WERI-Rb-1 (cell line): Measurements from ENCODE around the gene CPA4.

Source experiments
- DNase-seq: peaks from one replicate; pipeline ENCODE4 v3.0.0-alpha.2; 2020
- H3K27ac ChIP-seq: fragments of 250-450 bp; sonication (Bioruptor Pico); 2 replicates; pipeline ENCODE4 v1.5.1; 2020; ENCODE audit warnings: mild to moderate bottlenecking, moderate library complexity
- H3K27me3 ChIP-seq: fragments of 250-450 bp; sonication (Bioruptor Pico); 2 replicates; pipeline ENCODE4 v1.5.1; 2021; ENCODE audit warnings: mild to moderate bottlenecking, low read depth, moderate library complexity; ENCODE audit not compliant: insufficient read depth, severe bottlenecking
- H3K36me3 ChIP-seq: fragments of 250-450 bp; sonication (Bioruptor Pico); 2 replicates; pipeline ENCODE4 v1.5.1; 2020; ENCODE audit warnings: mild to moderate bottlenecking, moderate library complexity
- H3K4me3 ChIP-seq: 2 replicates; pipeline ENCODE4 v1.5.1; 2011; ENCODE audit warnings: low read depth, mild to moderate bottlenecking, control low read depth, low read length
- H3K9me3 ChIP-seq: fragments of 250-450 bp; sonication (Bioruptor Pico); 2 replicates; pipeline ENCODE4 v1.5.1; 2021; ENCODE audit warnings: mild to moderate bottlenecking, moderate library complexity; ENCODE audit not compliant: severe bottlenecking
- TF ChIP-seq, protein P1 (sequence below): IDR thresholded peaks from 2 replicates; pipeline ENCODE4 v1.5.1; 2011; ENCODE audit warnings: low read depth, mild to moderate bottlenecking, control low read depth, inconsistent platforms, low read length

CPA4 gene

DNA sequence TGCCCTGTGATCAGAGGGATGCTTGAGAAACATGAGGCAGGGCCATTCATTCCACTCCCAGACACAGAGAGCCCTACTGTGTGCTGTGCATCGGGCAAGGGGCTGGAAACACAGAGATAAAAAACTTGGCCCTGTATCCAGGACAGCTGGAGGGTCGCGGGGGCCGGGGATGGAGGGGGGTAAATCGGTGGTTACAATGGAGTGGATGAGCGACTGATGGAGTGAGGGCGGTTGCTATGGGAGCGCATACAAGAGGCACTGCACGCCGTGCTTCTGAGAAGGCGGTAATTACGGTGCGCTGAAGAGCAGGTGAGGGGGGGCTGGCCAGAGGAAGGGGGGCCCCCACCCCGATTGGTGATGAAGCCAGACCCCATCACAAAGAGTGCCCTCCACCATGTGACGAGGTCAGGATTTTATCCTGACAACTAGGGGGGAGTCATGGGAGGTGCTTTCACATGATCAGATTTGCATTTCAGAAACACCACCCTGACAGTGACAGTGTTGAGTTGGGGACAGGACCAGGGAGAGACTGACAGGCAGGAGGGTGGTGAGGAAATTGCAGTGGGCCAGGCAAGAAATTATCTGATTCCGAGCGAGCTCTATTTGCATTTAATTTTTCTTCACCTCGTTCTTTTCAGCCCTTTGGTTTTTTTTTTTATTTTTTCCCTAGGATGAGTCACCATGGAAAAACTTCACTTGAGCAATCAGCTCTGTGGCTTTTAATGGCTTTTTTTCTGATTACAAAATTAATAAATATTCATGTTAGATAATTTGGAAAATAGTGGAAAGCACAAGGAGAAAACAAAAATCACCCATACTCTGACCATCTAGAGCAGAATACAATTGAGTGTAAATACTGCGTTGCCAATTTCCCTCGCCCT lies 59.5 kb downstream of the CPA4 start:
- no peak for DNase-seq
- Histone ChIP-seq H3K27me3 (no peaks in the 10 kb centered on the region), H3K4me3 (no peak overlapping the region), H3K9me3 (no peaks in the 10 kb centered on the region), H3K36me3 (no peaks in the 10 kb centered on the region), H3K27ac (no peak overlapping the region)
- TF ChIP-seq, protein P1, sequence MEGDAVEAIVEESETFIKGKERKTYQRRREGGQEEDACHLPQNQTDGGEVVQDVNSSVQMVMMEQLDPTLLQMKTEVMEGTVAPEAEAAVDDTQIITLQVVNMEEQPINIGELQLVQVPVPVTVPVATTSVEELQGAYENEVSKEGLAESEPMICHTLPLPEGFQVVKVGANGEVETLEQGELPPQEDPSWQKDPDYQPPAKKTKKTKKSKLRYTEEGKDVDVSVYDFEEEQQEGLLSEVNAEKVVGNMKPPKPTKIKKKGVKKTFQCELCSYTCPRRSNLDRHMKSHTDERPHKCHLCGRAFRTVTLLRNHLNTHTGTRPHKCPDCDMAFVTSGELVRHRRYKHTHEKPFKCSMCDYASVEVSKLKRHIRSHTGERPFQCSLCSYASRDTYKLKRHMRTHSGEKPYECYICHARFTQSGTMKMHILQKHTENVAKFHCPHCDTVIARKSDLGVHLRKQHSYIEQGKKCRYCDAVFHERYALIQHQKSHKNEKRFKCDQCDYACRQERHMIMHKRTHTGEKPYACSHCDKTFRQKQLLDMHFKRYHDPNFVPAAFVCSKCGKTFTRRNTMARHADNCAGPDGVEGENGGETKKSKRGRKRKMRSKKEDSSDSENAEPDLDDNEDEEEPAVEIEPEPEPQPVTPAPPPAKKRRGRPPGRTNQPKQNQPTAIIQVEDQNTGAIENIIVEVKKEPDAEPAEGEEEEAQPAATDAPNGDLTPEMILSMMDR, result no peak

DNA sequence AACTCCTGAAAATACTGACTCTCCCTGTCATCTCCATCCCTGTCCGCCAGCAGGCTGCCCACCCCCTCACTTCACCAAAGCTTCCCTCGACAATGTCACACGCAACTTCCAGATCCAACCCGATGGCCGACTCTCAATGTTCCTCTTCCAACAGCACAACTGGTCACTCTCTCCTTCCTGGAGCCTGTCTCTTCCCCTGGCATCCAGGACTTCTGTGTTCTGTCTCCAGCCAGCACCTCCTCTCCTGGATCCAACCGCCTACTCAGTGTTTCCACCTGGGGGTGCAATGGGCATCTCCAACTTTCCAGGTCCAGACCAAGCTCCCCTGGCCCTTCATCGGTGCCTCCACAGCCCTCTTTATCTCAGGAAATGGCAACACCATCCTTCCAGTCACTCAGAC lies 60.2 kb downstream of the CPA4 start:
- Histone ChIP-seq H3K4me3 (no peak overlapping the region), H3K27me3 (no peaks in the 10 kb centered on the region), H3K36me3 (no peaks in the 10 kb centered on the region), H3K9me3 (no peaks in the 10 kb centered on the region), H3K27ac (no peak overlapping the region)
- TF ChIP-seq, protein P1, result no peak
- DNase-seq, result no peak

DNA sequence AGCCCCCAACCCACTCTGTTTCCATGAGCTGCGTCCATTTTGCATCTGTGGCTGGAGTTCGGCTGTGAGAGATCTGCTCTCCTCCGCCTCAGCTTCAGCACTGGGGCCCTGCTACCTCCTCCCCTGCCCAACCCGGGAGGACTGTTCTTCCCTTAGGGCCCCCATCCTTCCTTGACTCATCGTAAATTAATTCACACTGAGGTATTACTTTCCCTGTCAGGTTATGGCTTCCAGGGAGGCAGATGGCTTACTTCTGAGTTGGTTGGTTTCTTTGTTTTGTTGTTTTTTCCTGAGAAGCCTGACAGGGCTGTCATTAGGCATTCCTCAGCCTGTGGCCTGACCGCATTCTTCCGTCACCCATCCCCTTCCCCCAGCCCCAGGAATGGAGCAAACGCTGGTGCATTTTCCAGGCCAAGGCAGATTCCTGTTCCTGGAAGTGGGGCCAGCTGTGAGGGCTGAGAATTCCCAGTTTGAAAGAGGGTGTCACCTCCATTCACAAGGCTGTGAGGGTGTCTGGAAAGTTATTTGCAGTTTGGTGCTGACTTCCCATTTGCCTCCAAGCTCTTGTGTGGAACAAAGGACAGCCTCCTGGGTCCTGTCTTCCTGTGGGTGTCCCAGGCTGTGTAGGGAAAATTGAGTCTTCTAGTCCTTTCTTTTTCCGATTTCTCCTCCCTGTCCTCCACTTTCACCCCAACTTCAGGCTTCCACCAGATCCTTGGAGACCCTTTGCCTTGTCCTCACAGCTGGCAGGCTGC lies 63.3 kb downstream of the CPA4 start:
- no peaks in the 10 kb centered on the region for H3K27me3 ChIP-seq
- no peaks in the 10 kb centered on the region for H3K36me3 ChIP-seq
- H3K27ac ChIP-seq, result no peak overlapping the region
- DNase-seq, result no peak
- no peak overlapping the region for H3K4me3 ChIP-seq
- peaks cover 10% of the 10 kb centered on the region for H3K9me3 ChIP-seq
- TF ChIP-seq, protein P1, result no peak

DNA sequence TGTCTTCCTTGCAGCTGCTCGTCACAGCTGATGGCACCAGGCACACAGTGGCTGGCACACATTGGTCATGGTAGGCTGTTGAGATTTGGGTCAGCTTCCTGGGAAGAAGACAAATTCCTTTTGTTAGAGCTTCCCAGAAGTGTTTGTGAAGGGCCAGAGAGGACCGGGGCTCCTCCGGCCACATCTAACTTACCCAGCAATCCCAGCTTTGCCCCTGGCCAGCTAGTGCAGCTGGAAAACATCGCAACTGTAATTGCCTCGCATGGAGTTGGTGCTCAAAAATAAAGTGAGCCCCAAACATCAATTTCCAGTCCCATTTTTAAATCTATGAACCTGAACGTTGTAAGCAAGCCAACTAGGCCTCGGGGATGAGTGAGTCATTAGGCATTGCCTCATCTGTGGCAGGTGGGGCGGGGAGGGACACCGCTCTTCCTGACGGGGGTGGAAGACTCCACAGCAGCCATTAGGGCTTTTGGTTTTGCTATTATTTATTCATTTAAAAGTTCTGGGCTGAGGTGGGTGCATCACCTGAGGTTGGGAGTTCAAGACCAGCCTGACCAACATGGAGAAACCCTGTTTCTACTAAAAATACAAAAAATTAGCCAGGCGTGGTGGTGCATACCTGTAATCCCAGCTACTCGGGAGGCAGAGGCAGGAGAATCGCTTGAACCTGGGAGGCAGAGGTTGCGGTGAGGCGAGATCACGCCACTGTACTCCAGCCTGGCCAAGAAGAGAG lies 64.1 kb downstream of the CPA4 start:
- Histone ChIP-seq H3K27me3 (no peaks in the 10 kb centered on the region), H3K27ac (no peak overlapping the region), H3K36me3 (no peaks in the 10 kb centered on the region), H3K9me3 (peaks cover 10% of the 10 kb centered on the region), H3K4me3 (no peak overlapping the region)
- no peak for DNase-seq
- TF ChIP-seq, protein P1, result no peak

DNA sequence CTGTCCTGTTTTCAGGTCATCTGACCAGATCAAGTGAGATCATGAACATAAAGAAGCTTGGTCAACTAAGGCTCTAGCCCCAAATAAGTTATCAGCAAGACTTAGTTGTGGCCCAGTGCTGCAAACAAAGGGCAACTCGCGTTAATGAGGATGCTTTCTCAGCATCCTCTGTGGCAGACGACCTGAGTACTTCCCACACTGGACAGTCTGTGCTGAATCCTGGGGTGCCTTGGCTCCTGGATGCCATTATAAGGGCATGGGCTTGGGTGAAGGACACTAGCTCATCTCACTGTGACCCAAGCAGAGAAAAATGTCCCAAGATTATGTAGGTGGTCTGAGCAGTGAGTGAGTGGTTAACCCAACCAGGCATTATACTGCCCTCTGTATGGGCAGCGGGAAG lies 65.5 kb downstream of the CPA4 start:
- no peak overlapping the region for H3K4me3 ChIP-seq
- H3K27ac ChIP-seq, result no peak overlapping the region
- no peaks in the 10 kb centered on the region for H3K36me3 ChIP-seq
- no peak for DNase-seq
- TF ChIP-seq, protein P1, result no peak
- no peaks in the 10 kb centered on the region for H3K27me3 ChIP-seq
- peaks cover 10% of the 10 kb centered on the region for H3K9me3 ChIP-seq
